Activated CD8-positive, alpha-beta T cell treated with anti-CD3 and anti-CD28 coated beads for 36 hours (primary cell): ENCODE measurements around the gene FILIP1. TPM values are rescaled to one million over a fixed set of nuclear protein-coding genes. Genes with fewer than 3 reads are reported as not detected.

ENCODE experiments used
- ATAC-seq: fragments of 200-7000 bp; cut with Tn5 transposase; one replicate; pipeline ENCODE4 v1.10.0; 2021; ENCODE audit warnings: mild to moderate bottlenecking, moderate library complexity
- CTCF ChIA-PET: fragments of 350-600 bp; sonication (Branson Sonifier 250); formaldehyde crosslinking; loops from one replicate; lab custom pipeline; 2021; ENCODE audit warnings: antibody characterized with exemption; lab: Charles Lee
- POLR2A ChIA-PET: fragments of 350-600 bp; sonication (Branson Sonifier 250); formaldehyde crosslinking; loops from one replicate; lab custom pipeline; 2021; ENCODE audit warnings: antibody characterized with exemption; lab: Charles Lee
- DNase-seq: peaks from one replicate; pipeline ENCODE4 v3.0.0-alpha.2; 2020
- H3K27ac Mint-ChIP-seq: one replicate; pipeline ENCODE4 v1.8.0; 2021; ENCODE audit warnings: mild to moderate bottlenecking, mixed read lengths
- H3K27me3 Mint-ChIP-seq: one replicate; pipeline ENCODE4 v1.8.0; 2021; ENCODE audit warnings: mixed read lengths
- H3K36me3 Mint-ChIP-seq: one replicate; pipeline ENCODE4 v1.8.0; 2021; ENCODE audit warnings: low read depth, mixed read lengths
- H3K4me1 Mint-ChIP-seq: one replicate; pipeline ENCODE4 v1.8.0; 2021; ENCODE audit warnings: low read depth, mixed read lengths
- H3K4me3 Mint-ChIP-seq: one replicate; pipeline ENCODE4 v1.8.0; 2021; ENCODE audit warnings: mild to moderate bottlenecking, moderate library complexity, mixed read lengths
- H3K9me3 Mint-ChIP-seq: one replicate; pipeline ENCODE4 v1.8.0; 2021; ENCODE audit warnings: mixed read lengths
- CTCF ChIP-seq: fragments of 200-600 bp; IDR thresholded peaks from one replicate; pipeline ENCODE4 v1.8.0; 2022; ENCODE audit warnings: antibody characterized with exemption, mild to moderate bottlenecking
- intact Hi-C: fragments of 100-400 bp; cut with micrococcal nuclease; formaldehyde crosslinking; loops from one replicate; pipeline ENCODE4 v1.10.0; 2022
- total RNA-seq, 2 experiments: library from RNA; stranded (reverse); gene quantifications; one replicate each; pipeline ENCODE4 v1.2.3, GENCODE V29; 2021

Gene FILIP1
- total RNA-seq, 2 experiments from 2014 or later = 0.07 TPM; not detected in 1

GRCh38 chr6:75266716-75267291 lies 226.8 kb downstream of the FILIP1 start:
- Mint-ChIP-seq H3K36me3 (peaks cover 24% of the 10 kb centered on the region), H3K27me3 (no peaks in the 10 kb centered on the region), H3K27ac (no peak overlapping the region), H3K9me3 (no peaks in the 10 kb centered on the region), H3K4me3 (no peak overlapping the region), H3K4me1 (peaks cover 38% of the 10 kb centered on the region)
- peak; percentile 83 for TF ChIP-seq CTCF
- intact Hi-C loops = loop anchor here (10.0 kb wide), 1 partner anchor 258 kb away; no protein-coding TSS in a partner anchor
- DNase-seq = no peak
- POLR2A ChIA-PET = interaction anchor here (0.9 kb wide), 1 partner anchor 9 kb away, joined by 4 read pairs; no protein-coding TSS in a partner anchor
- CTCF ChIA-PET = interaction anchor here (0.7 to 3.3 kb wide), 27 partner anchors 9 to 1534 kb away, joined by 3 to 41 read pairs (median 5); partner anchors contain the start of genes COX7A2 and TMEM30A
- peak; percentile 64 for ATAC-seq

GRCh38 chr6:75263401-75263750 lies 230.2 kb downstream of the FILIP1 start:
- ATAC-seq (no peak), DNase-seq (no peak)
- Mint-ChIP-seq H3K36me3 (peaks cover 18% of the 10 kb centered on the region), H3K27ac (no peak overlapping the region), H3K9me3 (no peaks in the 10 kb centered on the region), H3K27me3 (no peaks in the 10 kb centered on the region), H3K4me1 (peaks cover 12% of the 10 kb centered on the region), H3K4me3 (no peak overlapping the region)
- intact Hi-C loops = loop anchor here (10.0 kb wide), 1 partner anchor 261 kb away; no protein-coding TSS in a partner anchor
- ChIA-PET POLR2A (no interaction called here), CTCF (no interaction called here)
- TF ChIP-seq CTCF = no peak

- H3K4me3 Mint-ChIP-seq = no peak overlapping the region
- intact Hi-C loops = loop anchor here (10.0 kb wide), 1 partner anchor 262 kb away; no protein-coding TSS in a partner anchor
- ATAC-seq (no peak), DNase-seq (no peak)
- ChIA-PET POLR2A (no interaction called here), CTCF (interaction anchor here (0.8 kb wide), 1 partner anchor 34 kb away, joined by 3 read pairs; no protein-coding TSS in a partner anchor)
- peaks cover 8% of the 10 kb centered on the region for H3K4me1 Mint-ChIP-seq
- peaks cover 18% of the 10 kb centered on the region for H3K36me3 Mint-ChIP-seq
- H3K9me3 Mint-ChIP-seq = no peaks in the 10 kb centered on the region
- no peaks in the 10 kb centered on the region for H3K27me3 Mint-ChIP-seq
- TF ChIP-seq CTCF = no peak
- peak overlapping the region; percentile 11 for H3K27ac Mint-ChIP-seq
These were observed 230.7 kb downstream of the FILIP1 start for GRCh38 chr6:75262716-75263400.

- H3K4me3 Mint-ChIP-seq = no peak overlapping the region
- no peak overlapping the region for H3K27ac Mint-ChIP-seq
- no peaks in the 10 kb centered on the region for H3K27me3 Mint-ChIP-seq
- no peaks in the 10 kb centered on the region for H3K4me1 Mint-ChIP-seq
- no peaks in the 10 kb centered on the region for H3K9me3 Mint-ChIP-seq
- ChIA-PET POLR2A (no interaction called here), CTCF (interaction anchor here (0.8 kb wide), 1 partner anchor 12 kb away, joined by 4 read pairs; no protein-coding TSS in a partner anchor)
- intact Hi-C loops = loop anchor here (10.0 kb wide), 1 partner anchor 264 kb away; no protein-coding TSS in a partner anchor
- no peak for TF ChIP-seq CTCF
- ATAC-seq (no peak), DNase-seq (no peak)
- H3K36me3 Mint-ChIP-seq = peaks cover 23% of the 10 kb centered on the region
These were observed 232.3 kb downstream of the FILIP1 start for GRCh38 chr6:75261299-75261698.
